Activated CD4-positive, alpha-beta T cell treated with anti-CD3 and anti-CD28 coated beads, Interleukin-2, amount 10 ng/mL, durations not matched to agents 7 days and 5 days (primary cell): ENCODE data around the gene OTULINL. TPM values are rescaled to one million over a fixed set of nuclear protein-coding genes. Genes with fewer than 3 reads are reported as not detected.

ENCODE experiments used
- total RNA-seq, 2 experiments: library from RNA; stranded (reverse); gene quantifications; one replicate each; pipeline ENCODE4 v1.2.3, GENCODE V29; 2021

Gene OTULINL
- total RNA-seq, 2 experiments from 2014 or later: 31.4 to 38.7 TPM

Other genes with a start within 250 kb of the OTULINL start
- 10 to 100 TPM; 62.5 to 63.2 TPM for gene OTULIN, start 82.9 kb downstream of the OTULINL start, total RNA-seq